ENCODE results near the gene ZNF213. TPM values are rescaled to one million over a fixed set of nuclear protein-coding genes. Genes with fewer than 3 reads are reported as not detected.

The ZNF213 gene, protein sequence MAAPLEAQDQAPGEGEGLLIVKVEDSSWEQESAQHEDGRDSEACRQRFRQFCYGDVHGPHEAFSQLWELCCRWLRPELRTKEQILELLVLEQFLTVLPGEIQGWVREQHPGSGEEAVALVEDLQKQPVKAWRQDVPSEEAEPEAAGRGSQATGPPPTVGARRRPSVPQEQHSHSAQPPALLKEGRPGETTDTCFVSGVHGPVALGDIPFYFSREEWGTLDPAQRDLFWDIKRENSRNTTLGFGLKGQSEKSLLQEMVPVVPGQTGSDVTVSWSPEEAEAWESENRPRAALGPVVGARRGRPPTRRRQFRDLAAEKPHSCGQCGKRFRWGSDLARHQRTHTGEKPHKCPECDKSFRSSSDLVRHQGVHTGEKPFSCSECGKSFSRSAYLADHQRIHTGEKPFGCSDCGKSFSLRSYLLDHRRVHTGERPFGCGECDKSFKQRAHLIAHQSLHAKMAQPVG
- total RNA-seq: 10 to 100 TPM; 12.9 to 13.3 TPM

DNA sequence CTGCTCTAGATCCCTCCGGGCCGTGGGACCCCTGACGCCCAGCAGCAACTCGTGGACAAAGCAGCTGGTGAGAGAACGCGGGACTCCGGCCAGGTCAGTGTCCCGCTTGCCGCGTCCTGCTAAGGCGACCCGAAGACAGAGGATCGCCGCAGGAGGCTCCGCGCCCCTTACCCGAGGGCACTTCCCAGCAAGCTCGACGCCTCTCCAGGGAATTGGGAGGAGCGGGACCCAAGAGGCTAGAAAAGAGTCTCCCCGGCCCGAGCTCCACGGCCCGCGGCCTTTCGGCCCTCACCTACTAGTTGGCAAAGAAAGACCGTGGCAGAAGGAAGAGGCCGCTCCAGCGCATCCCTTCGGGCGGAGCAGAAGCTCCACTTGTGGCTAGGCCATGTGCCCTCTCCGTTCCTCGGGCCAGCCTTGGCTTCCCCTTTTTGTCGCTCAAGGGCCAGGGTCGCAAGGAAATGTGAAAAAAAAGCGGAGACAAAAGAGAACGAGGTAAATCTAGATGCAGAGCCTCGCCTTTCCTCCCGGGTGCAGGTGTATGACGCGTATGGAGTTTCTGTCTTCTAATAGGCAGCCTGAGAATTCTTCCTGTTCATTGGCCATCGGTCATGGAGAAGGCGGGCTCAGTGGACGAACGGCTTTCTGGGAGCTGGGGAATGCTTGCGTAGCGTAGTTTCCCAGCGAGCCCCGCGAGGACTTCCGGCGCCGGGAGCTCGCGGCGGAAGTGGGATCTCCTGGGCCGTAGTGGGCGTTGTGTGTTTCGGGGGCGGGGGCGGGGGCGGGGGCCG is at the start of gene ZNF213:
Gene ZNF213 (plus strand): TSS at position 692 of the 788 bp plus-strand sequence. CDS start 2,252 bp downstream, outside the sequence.
- Mint-ChIP-seq H3K27ac (peak within 1 kb of the TSS; percentile 95), H3K27me3 (no peaks in the 10 kb centered on the region), H3K9me3 (no peaks in the 10 kb centered on the region), H3K36me3 (peaks cover 7% of the 10 kb centered on the region), H3K4me3 (peak within 1 kb of the TSS; percentile 99), H3K4me1 (peaks cover 26% of the 10 kb centered on the region)
- POLR2A ChIA-PET: interaction anchor here (0.6 to 3.2 kb wide), 31 partner anchors 8 to 1119 kb away, joined by 3 to 42 read pairs (median 6); partner anchors contain the start of genes CLUAP1, FLYWCH2, IL32 and MMP25
- peak; percentile 87 for DNase-seq
- peak; percentile 95 for ATAC-seq (ENCODE audit: low read depth)

DNA sequence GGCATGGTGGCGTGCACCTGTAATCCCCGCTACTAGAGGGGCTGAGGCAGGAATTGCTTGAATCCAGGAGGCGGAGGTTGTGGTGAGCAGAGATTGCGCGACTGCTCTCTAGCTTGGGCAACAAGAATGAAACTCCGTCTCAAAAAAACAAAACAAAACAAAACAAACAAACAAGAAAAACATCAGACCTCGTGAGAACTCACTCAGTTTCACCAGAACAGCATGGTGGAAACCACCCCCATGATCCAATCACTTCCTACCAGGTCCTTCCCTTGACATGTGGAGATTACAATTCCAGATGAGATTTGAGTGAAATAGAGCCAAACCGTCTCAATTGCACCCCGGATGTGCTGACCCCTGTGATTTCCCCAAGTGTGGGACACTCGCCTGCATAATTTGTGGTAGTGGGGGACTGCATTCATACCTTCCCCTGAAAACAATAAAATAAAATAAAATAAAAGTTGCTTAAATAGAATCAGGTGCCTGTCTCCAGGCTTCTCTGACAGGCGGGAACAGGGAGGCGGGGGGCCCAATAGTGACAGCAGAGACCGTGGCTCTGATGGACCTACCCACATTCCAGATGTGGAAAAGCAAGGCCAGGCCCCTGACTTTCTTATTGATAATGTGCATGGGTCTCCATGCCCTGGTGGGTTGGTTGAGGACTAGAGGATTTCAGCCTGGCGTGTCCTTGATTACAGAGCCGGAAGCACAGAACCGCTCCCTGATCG is 48.8 kb upstream of the ZNF213 start:
- peak overlapping the region; percentile 16 for H3K27ac Mint-ChIP-seq
- POLR2A ChIA-PET: interaction anchor here (4.0 kb wide), 1 partner anchor 11 kb away, joined by 21 read pairs; no protein-coding TSS in a partner anchor
- ATAC-seq (ENCODE audit: low read depth): no peak
- no peak for DNase-seq
- H3K9me3 Mint-ChIP-seq: no peaks in the 10 kb centered on the region
- peaks cover 31% of the 10 kb centered on the region for H3K4me1 Mint-ChIP-seq
- no peak overlapping the region for H3K4me3 Mint-ChIP-seq
- H3K27me3 Mint-ChIP-seq: no peaks in the 10 kb centered on the region
- H3K36me3 Mint-ChIP-seq: peaks cover 3% of the 10 kb centered on the region

DNA sequence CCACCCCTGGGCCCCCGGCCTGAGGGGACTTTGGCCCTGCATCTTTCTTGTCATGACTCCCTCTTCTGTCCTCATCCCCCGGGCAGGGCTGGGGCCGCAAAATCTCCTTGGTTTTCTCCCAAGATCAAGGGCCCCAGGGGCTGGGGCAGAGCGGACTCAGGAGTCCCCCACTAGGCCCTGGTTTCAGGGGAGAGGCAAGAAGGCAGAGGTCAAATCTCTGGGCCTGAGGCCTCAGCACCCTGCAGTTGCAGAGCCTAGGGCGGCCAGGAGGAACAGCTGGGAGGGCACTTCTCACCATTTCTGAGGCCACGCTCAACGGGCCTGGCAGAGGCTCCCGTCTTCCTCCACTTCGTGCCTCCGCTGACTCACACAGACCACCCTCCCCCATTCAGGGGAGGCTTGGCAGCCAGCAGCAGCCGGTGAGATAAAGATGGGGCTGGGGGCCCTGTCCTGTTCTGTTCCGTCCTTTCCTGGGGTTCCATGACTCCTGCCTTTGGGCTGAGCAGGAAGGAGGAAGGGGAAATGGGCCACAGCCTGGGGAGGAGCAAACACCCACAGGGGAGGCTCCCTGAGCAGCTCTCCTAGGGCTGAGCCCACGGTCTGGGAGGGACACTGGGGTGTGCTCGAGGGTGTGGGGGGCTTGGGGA is 48.1 kb upstream of the ZNF213 start:
- ATAC-seq (ENCODE audit: low read depth): no peak
- Mint-ChIP-seq H3K27me3 (no peaks in the 10 kb centered on the region), H3K27ac (peak overlapping the region; percentile 21), H3K4me3 (no peak overlapping the region), H3K36me3 (no peaks in the 10 kb centered on the region), H3K9me3 (no peaks in the 10 kb centered on the region), H3K4me1 (peaks cover 34% of the 10 kb centered on the region)
- POLR2A ChIA-PET: interaction anchor here (0.7 to 4.0 kb wide), 5 partner anchors 12 to 28 kb away, joined by 3 to 21 read pairs (median 4); partner anchors contain the start of gene IL32
- no peak for DNase-seq

DNA sequence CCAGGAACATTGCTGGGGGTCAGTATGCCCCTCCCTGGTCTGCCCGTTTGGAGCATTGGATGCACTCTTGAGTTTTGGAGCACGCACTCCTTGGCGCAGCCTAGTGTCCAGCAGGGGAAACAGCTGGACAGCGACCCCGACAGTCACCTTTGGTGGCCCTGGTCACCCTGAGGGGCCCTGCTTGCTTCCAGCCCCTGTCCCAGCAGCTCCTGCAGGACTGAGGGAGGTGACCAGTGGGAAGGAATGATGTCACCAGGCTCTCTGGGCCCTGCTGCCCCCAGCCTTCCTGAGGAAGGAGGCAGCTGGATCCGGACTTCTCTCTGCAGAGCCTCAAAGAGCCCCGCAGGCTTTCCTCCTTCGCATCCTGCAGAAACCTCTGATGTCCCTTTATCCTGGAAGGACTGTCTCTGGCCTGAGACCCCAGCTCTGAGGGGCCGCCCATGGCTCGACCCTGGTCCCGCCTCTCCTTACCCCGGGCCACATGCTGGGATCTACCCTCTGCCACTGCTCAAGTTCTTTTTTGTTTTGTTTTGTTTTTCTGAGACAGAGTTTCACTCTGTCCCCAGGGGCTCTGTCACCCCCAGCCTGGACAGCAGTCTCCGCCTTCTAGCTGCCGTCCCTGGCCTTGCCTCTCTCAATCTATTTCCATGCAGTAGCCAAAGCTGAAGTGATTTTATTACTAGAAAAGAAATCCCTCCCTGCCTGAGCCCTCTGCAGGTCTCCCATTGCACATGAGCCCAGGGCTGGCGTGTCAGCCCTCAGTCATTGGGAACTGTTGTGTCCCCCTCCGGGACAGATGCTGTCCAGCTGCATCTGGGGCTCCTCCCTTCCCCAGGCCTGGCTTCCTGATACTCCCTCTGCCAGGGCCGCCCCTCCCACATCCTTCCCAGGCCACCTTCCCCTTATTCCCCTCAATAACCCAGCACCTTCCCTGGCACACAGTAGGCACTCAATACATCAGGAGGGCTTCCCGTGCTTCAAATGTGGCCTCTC is 47.3 kb upstream of the ZNF213 start:
- no peaks in the 10 kb centered on the region for H3K36me3 Mint-ChIP-seq
- H3K4me3 Mint-ChIP-seq: no peak overlapping the region
- POLR2A ChIA-PET: interaction anchor here (0.6 to 4.0 kb wide), 6 partner anchors 12 to 89 kb away, joined by 3 to 21 read pairs (median 4); partner anchors contain the start of gene IL32
- peaks cover 34% of the 10 kb centered on the region for H3K4me1 Mint-ChIP-seq
- no peak for DNase-seq
- peak overlapping the region; percentile 54 for H3K27ac Mint-ChIP-seq
- H3K27me3 Mint-ChIP-seq: no peaks in the 10 kb centered on the region
- no peaks in the 10 kb centered on the region for H3K9me3 Mint-ChIP-seq
- ATAC-seq (ENCODE audit: low read depth): no peak

DNA sequence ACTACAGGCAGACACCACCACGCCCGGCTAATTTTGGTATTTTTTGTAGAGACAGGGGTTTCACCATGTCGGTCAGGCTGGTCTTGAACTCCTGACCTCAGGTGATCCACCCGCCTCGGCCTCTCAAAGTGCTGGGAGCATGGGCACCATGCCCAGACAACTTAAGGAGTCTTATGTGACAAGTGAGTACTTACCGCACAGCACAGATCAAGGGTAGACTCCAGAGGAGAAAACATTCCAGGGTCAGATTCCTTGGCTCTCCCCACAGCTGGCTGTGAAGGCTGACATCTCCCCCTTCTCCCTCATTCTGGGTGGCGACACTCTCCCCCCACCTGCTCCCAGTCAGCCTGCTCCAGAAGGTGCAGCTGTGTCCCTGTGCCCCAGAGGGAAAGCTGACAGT is 46.4 kb upstream of the ZNF213 start:
- POLR2A ChIA-PET: interaction anchor here (1.2 to 4.0 kb wide), 3 partner anchors 8 to 22 kb away, joined by 4 to 21 read pairs (median 15); partner anchors contain the start of gene IL32
- no peak for ATAC-seq (ENCODE audit: low read depth)
- H3K4me3 Mint-ChIP-seq: no peak overlapping the region
- H3K9me3 Mint-ChIP-seq: no peaks in the 10 kb centered on the region
- DNase-seq: no peak
- peaks cover 31% of the 10 kb centered on the region for H3K4me1 Mint-ChIP-seq
- H3K27me3 Mint-ChIP-seq: no peaks in the 10 kb centered on the region
- H3K27ac Mint-ChIP-seq: peak overlapping the region; percentile 54
- H3K36me3 Mint-ChIP-seq: no peaks in the 10 kb centered on the region

DNA sequence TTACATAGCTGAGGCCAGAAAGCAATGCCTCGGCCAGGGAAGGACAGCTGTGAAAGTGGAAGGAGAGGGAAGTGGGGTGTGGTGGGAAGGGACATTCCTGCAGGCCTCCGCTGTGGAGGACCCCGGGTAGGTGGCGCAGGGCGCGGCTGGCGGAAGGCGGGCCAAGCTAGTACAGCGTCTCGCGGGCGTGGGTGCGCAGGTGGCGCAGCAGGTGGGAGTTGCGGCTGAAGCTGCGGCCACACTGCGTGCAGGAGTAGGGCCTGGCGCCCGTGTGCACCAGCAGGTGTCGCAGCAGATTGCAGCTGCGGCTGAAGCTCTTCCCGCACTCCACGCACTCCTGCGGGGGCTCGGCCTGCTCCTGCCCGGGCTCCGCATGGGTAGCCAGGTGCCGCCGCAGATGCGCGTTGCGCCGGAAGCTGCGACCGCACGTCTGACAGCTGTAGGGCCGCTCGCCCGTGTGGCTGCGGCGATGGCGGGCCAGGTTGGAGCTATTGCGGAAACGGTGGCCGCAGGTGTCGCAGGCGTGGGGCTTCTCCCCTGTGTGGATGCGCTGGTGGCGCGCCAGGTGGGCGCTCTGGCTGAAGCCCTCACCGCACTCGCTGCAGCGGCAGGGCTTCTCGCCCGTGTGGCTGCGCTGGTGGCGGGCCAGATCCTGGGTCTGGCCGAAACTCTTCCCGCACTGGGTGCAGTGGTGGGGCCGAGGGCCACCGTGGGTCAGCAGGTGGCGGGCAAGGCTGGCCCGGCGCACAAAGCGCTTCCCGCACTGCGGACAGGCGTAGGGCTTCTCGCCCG is 45.7 kb upstream of the ZNF213 start:
- DNase-seq (no peak), ATAC-seq (ENCODE audit: low read depth) (no peak)
- peaks cover 29% of the 10 kb centered on the region for H3K4me1 Mint-ChIP-seq
- no peak overlapping the region for H3K27ac Mint-ChIP-seq
- POLR2A ChIA-PET: interaction anchor here (1.2 to 4.0 kb wide), 2 partner anchors 9 to 14 kb away, joined by 4 to 21 read pairs; no protein-coding TSS in a partner anchor
- H3K4me3 Mint-ChIP-seq: no peak overlapping the region
- no peaks in the 10 kb centered on the region for H3K27me3 Mint-ChIP-seq
- H3K36me3 Mint-ChIP-seq: no peaks in the 10 kb centered on the region
- H3K9me3 Mint-ChIP-seq: no peaks in the 10 kb centered on the region

DNA sequence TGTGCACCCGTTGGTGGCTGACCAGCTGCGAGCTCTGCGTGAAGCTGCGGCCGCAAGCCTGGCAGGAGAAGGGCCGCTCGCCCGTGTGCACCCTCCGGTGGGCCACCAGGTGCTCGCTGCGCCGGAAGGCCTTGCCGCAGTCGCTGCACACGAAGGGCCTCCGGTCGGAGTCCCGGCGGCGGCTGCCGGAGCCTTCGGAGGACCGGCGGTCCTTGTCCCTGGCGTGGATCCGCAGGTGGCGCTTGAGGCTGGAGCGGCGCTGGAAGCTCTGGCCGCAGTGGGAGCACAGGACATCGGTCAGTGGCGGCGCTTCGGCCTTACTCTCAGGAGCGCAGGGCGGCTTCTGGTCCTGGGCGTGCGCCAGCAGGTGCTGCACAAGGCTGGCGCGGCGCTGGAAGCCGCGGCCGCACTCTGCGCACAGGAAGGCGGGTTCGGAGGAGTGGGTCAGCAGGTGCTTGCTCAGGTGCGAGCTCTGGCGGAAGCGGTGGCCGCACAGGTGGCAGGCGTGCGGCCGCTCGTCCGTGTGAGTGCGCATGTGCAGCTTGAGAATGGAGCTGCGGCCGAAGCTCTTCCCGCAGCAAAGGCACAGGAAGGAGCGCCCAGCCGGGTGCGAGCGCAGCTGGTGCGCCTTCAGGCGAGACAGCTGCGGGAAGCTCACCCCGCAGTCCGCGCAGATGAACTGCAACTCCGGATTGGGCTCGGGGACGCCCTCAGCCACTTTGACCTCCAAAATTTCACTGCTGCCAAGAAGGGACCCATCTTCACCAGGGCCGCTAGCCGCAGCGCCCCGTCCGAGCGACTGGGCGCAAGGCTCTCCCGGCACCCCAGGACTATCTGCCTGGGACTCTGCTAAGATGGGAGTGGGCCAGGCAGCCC is 44.9 kb upstream of the ZNF213 start:
- H3K4me1 Mint-ChIP-seq: peaks cover 28% of the 10 kb centered on the region
- no peaks in the 10 kb centered on the region for H3K9me3 Mint-ChIP-seq
- H3K27me3 Mint-ChIP-seq: no peaks in the 10 kb centered on the region
- POLR2A ChIA-PET: interaction anchor here (1.2 to 4.0 kb wide), 2 partner anchors 9 to 15 kb away, joined by 4 to 21 read pairs; no protein-coding TSS in a partner anchor
- no peak overlapping the region for H3K27ac Mint-ChIP-seq
- DNase-seq: no peak
- no peak overlapping the region for H3K4me3 Mint-ChIP-seq
- peaks cover 4% of the 10 kb centered on the region for H3K36me3 Mint-ChIP-seq
- no peak for ATAC-seq (ENCODE audit: low read depth)

DNA sequence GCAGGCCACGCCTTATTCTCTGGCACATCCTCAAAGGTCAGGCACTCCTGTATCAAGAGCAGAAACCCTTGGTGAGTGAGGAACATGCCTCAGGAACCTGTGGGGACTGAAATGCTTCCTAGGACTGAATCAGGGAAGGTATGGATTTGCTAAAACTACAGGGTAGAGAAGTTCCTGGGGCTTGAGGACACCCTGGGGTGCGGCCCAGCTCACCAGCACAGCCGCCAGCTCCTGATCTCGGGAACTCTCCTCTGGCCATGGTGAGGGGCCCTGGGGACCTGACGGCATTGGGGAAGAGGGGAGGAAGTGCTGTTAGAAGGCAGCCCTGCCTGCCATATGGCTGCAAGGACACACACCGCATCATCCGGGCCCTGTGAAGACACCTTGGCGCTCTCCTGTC is 43.3 kb upstream of the ZNF213 start:
- POLR2A ChIA-PET: interaction anchor here (0.5 to 2.3 kb wide), 4 partner anchors 14 to 43 kb away, joined by 3 to 11 read pairs (median 4); partner anchors contain the start of gene IL32
- H3K27ac Mint-ChIP-seq: peak overlapping the region; percentile 70
- no peak for ATAC-seq (ENCODE audit: low read depth)

DNA sequence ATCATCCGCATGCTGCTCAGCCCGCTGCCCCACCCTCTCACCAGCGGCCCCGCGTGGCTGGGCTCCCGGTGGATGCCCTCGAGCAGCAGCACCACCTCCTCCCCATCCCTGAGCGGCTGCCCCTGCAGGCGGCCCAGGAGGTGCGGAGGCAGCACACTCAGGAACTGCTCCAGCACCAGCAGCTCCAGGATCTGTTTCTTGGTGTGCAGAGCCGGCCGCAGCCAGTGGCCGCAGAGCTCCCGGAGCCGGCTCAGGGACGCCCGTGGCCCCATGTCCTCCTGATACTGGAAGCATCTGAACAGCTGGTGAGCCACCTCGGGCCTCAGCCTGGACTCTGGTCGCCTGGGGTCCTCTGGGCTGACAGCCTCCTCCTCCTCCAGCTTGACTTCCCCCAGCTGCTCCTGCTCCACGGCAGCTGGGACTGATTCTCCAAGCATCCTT is 42.3 kb upstream of the ZNF213 start:
- ATAC-seq (ENCODE audit: low read depth) (no peak), DNase-seq (no peak)
- Mint-ChIP-seq H3K4me3 (no peak overlapping the region), H3K27ac (no peak overlapping the region), H3K4me1 (peaks cover 26% of the 10 kb centered on the region), H3K9me3 (no peaks in the 10 kb centered on the region), H3K27me3 (no peaks in the 10 kb centered on the region), H3K36me3 (peaks cover 4% of the 10 kb centered on the region)
- POLR2A ChIA-PET: interaction anchor here (0.7 to 2.3 kb wide), 3 partner anchors 13 to 34 kb away, joined by 3 to 11 read pairs (median 7); partner anchors contain the start of gene IL32

More for the DNA sequence above, 43.3 kb upstream of the ZNF213 start:
- Mint-ChIP-seq H3K9me3 (no peaks in the 10 kb centered on the region), H3K36me3 (peaks cover 4% of the 10 kb centered on the region), H3K4me3 (no peak overlapping the region), H3K27me3 (no peaks in the 10 kb centered on the region), H3K4me1 (peaks cover 26% of the 10 kb centered on the region)
- DNase-seq: no peak
